ENCODE measurements around the gene VDAC1.

DNA sequence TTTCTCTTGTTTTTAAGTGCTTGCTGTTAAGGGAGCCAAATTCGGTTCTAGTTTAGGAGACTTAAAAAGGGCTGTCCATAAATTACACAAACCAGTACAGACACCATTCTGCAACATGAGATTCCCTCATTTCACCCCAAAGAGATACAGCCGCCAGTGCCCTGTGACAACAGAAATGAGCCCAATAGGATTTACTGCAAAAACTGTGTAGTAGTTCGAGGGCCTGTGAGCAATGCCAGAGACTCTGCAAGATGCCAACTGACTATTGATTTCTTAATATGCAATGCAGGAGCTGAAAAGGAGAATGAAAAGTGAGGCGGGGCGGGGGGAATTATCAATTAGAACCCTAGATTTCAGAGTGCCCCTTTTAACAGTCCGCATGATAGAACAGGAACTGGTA lies 30.6 kb downstream of the VDAC1 start:
- TF ChIP-seq, protein P1, sequence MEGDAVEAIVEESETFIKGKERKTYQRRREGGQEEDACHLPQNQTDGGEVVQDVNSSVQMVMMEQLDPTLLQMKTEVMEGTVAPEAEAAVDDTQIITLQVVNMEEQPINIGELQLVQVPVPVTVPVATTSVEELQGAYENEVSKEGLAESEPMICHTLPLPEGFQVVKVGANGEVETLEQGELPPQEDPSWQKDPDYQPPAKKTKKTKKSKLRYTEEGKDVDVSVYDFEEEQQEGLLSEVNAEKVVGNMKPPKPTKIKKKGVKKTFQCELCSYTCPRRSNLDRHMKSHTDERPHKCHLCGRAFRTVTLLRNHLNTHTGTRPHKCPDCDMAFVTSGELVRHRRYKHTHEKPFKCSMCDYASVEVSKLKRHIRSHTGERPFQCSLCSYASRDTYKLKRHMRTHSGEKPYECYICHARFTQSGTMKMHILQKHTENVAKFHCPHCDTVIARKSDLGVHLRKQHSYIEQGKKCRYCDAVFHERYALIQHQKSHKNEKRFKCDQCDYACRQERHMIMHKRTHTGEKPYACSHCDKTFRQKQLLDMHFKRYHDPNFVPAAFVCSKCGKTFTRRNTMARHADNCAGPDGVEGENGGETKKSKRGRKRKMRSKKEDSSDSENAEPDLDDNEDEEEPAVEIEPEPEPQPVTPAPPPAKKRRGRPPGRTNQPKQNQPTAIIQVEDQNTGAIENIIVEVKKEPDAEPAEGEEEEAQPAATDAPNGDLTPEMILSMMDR (conservative IDR thresholded peaks at IDR 0.05; ENCODE audit: low read length), result no peak
- no peak for TF ChIP-seq EZH2phosphoT487 (IDR thresholded peaks at IDR 0.05; ENCODE audit: borderline replicate concordance, low read depth, low read length)

Data from OCI-LY7 (cell line).